H1 (cell line): ENCODE measurements around the gene CCL17. TPM values are rescaled to one million over a fixed set of nuclear protein-coding genes. Genes with fewer than 3 reads are reported as not detected.

Experiments
- CTCF ChIA-PET: fragments of 300-600 bp; sonication (Branson Sonifier 250); formaldehyde crosslinking; loops from one replicate; lab custom pipeline; 2021; ENCODE audit not compliant: partially characterized antibody; lab: Charles Lee
- POLR2A ChIA-PET: fragments of 300-600 bp; sonication (Branson Sonifier 250); formaldehyde crosslinking; loops from one replicate; lab custom pipeline; 2021; ENCODE audit warnings: inconsistent platforms; ENCODE audit not compliant: partially characterized antibody; lab: Charles Lee
- DNase-seq, 2 experiments: peaks; one replicate each; pipeline versions ENCODE4 v3.0.0 to v3.0.0-alpha.2; 2010 to 2022; ENCODE audit warnings: low spot score in 2 of 2, low read depth in 1 of 2, mixed read lengths in 1 of 2
- FAIRE-seq: peaks from 2 replicates; lab custom pipeline; 2011; peaks lifted over from hg19 to GRCh38; lab: Jason Lieb, UNC
- H2AFZ ChIP-seq: 2 replicates; pipeline ENCODE4 v1.8.1; 2012; ENCODE audit warnings: low read length, inconsistent platforms
- H2AK5ac ChIP-seq: 2 replicates; pipeline ENCODE4 v1.6.1; 2013; ENCODE audit warnings: low read depth, low read length
- H2BK120ac ChIP-seq: replicated peaks from 2 replicates; pipeline ENCODE3; 2013; ENCODE audit warnings: low read depth, low read length, inconsistent platforms
- H2BK12ac ChIP-seq: 2 replicates; pipeline ENCODE4 v1.6.1; 2013; ENCODE audit warnings: low read depth, low read length
- H2BK15ac ChIP-seq: 2 replicates; pipeline ENCODE4 v1.6.1; 2013; ENCODE audit warnings: low read length
- H2BK20ac ChIP-seq: 2 replicates; pipeline ENCODE4 v1.6.1; 2013; ENCODE audit warnings: low read length
- H2BK5ac ChIP-seq: 2 replicates; pipeline ENCODE4 v1.6.1; 2013; ENCODE audit warnings: low read depth, low read length
- H3K14ac ChIP-seq: 2 replicates; pipeline ENCODE4 v1.6.1; 2013; ENCODE audit warnings: inconsistent platforms; ENCODE audit not compliant: insufficient read length
- H3K18ac ChIP-seq: 2 replicates; pipeline ENCODE4 v1.6.1; 2013; ENCODE audit warnings: low read length; ENCODE audit errors: extremely low read depth
- H3K23ac ChIP-seq: 2 replicates; pipeline ENCODE4 v1.6.1; 2013; ENCODE audit warnings: inconsistent platforms; ENCODE audit not compliant: insufficient read length
- H3K23me2 ChIP-seq: 2 replicates; pipeline ENCODE4 v1.6.1; 2013; ENCODE audit warnings: low read depth, low read length
- H3K27ac ChIP-seq: 2 replicates; pipeline ENCODE4 v1.6.1; 2011; ENCODE audit warnings: low read depth, low read length, inconsistent platforms
- H3K27me3 ChIP-seq, 4 experiments: replicated peaks in 1 of 4; 1 replicate in 1 of 4; 2 replicates in 3 of 4; pipeline versions ENCODE4 v1.6.1 to v1.8.1; 2011 to 2013; ENCODE audit warnings: low read length in 3 of 4, mild to moderate bottlenecking in 3 of 4, inconsistent platforms in 2 of 4, mixed read lengths in 2 of 4, moderate library complexity in 1 of 4; ENCODE audit not compliant: control insufficient read depth in 3 of 4, insufficient read depth in 3 of 4; ENCODE audit errors: extremely low read depth in 1 of 4
- H3K36me3 ChIP-seq, 4 experiments: 2 replicates each; pipeline versions ENCODE4 v1.6.1 to v1.8.1; 2011 to 2013; ENCODE audit warnings: mild to moderate bottlenecking in 4 of 4, low read length in 3 of 4, moderate library complexity in 2 of 4, control low read depth in 1 of 4, inconsistent platforms in 1 of 4; ENCODE audit not compliant: insufficient read depth in 4 of 4, control insufficient read depth in 2 of 4
- H3K4ac ChIP-seq: replicated peaks from 2 replicates; pipeline ENCODE3; 2013; ENCODE audit warnings: low read length, low read depth, mixed read lengths, inconsistent platforms; ENCODE audit not compliant: insufficient read length
- H3K4me1 ChIP-seq, 4 experiments: replicated peaks in 1 of 4; 1 replicate in 1 of 4; 2 replicates in 3 of 4; pipeline versions ENCODE4 v1.6.1 to v1.8.1; 2011 to 2013; ENCODE audit warnings: low read length in 3 of 4, inconsistent platforms in 2 of 4, mixed read lengths in 1 of 4; ENCODE audit not compliant: insufficient read depth in 4 of 4, control insufficient read depth in 3 of 4
- H3K4me2 ChIP-seq, 2 experiments: 2 replicates each; pipeline versions ENCODE4 v1.6.1 to v1.8.1; 2011 to 2013; ENCODE audit warnings: low read depth in 2 of 2, low read length in 2 of 2, control low read depth in 1 of 2, inconsistent platforms in 1 of 2, mild to moderate bottlenecking in 1 of 2; ENCODE audit not compliant: insufficient read depth in 1 of 2
- H3K4me3 ChIP-seq, 4 experiments: fragments of 200-600, 300-600 bp in 1 of 4; sonication (generic), shearing (Covaris generic), sonication (Bioruptor Twin) in 1 of 4; 2 replicates each; pipeline versions ENCODE4 v1.5.1 to v1.8.1; 2011 to 2016; ENCODE audit warnings: low read length in 4 of 4, low read depth in 3 of 4, control low read depth in 2 of 4, inconsistent platforms in 2 of 4, mild to moderate bottlenecking in 2 of 4, mixed read lengths in 1 of 4, moderate library complexity in 1 of 4; ENCODE audit not compliant: insufficient read depth in 2 of 4; ENCODE audit errors: extremely low read depth in 1 of 4
- H3K56ac ChIP-seq: replicated peaks from 2 replicates; pipeline ENCODE3; 2013; ENCODE audit warnings: low read depth, mild to moderate bottlenecking, mixed read lengths, low read length, inconsistent platforms; ENCODE audit not compliant: insufficient read length
- H3K79me1 ChIP-seq: 2 replicates; pipeline ENCODE4 v1.6.1; 2013; ENCODE audit warnings: low read depth, low read length, control low read depth
- H3K79me2 ChIP-seq, 2 experiments: 2 replicates each; pipeline versions ENCODE4 v1.6.1 to v1.8.1; 2012 to 2013; ENCODE audit warnings: low read length in 2 of 2, mild to moderate bottlenecking in 2 of 2, inconsistent platforms in 1 of 2; ENCODE audit not compliant: insufficient read depth in 2 of 2, control insufficient read depth in 1 of 2
- H3K9ac ChIP-seq, 4 experiments: replicated peaks in 1 of 4; 1 replicate in 1 of 4; 2 replicates in 3 of 4; pipeline versions ENCODE4 v1.6.1 to v1.8.1; 2011 to 2013; ENCODE audit warnings: low read depth in 3 of 4, low read length in 3 of 4, control low read depth in 2 of 4, mild to moderate bottlenecking in 2 of 4, moderate library complexity in 2 of 4, inconsistent platforms in 1 of 4; ENCODE audit errors: extremely low read depth in 1 of 4
- H3K9me3 ChIP-seq, 2 experiments: 2 replicates each; pipeline versions ENCODE4 v1.6.1 to v1.8.1; 2012 to 2013; ENCODE audit warnings: mild to moderate bottlenecking in 2 of 2, moderate library complexity in 2 of 2, control low read depth in 1 of 2, inconsistent platforms in 1 of 2, low read depth in 1 of 2, low read length in 1 of 2, mixed read lengths in 1 of 2; ENCODE audit not compliant: insufficient read depth in 2 of 2
- H4K20me1 ChIP-seq, 2 experiments: replicated peaks in 1 of 2; 2 replicates each; pipeline versions ENCODE3 to v1.8.1; 2011 to 2013; ENCODE audit warnings: inconsistent platforms in 2 of 2, low read length in 2 of 2, mild to moderate bottlenecking in 1 of 2; ENCODE audit not compliant: insufficient read depth in 2 of 2, control insufficient read depth in 1 of 2
- H4K5ac ChIP-seq: 2 replicates; pipeline ENCODE4 v1.6.1; 2013; ENCODE audit warnings: low read length, low read depth, mixed read lengths, inconsistent platforms; ENCODE audit not compliant: insufficient read length
- H4K8ac ChIP-seq: 2 replicates; pipeline ENCODE4 v1.8.0; 2013; ENCODE audit warnings: mild to moderate bottlenecking, moderate library complexity, low read length, inconsistent platforms; ENCODE audit not compliant: insufficient read depth; ENCODE audit errors: extremely low read depth
- H4K91ac ChIP-seq: replicated peaks from 2 replicates; pipeline ENCODE3; 2013; ENCODE audit warnings: low read length, mixed read lengths, inconsistent platforms; ENCODE audit not compliant: insufficient read length
- ATF2 ChIP-seq: IDR thresholded peaks from 2 replicates; pipeline ENCODE4 v1.6.1; 2012; ENCODE audit warnings: low read length, inconsistent platforms
- CHD2 ChIP-seq: IDR thresholded peaks from 2 replicates; pipeline ENCODE4 v1.6.1; 2012; ENCODE audit warnings: low read length, improper control_type of control experiment
- WGBS, 2 experiments: shearing (Covaris generic) in 1 of 2; methylation state at CpG; one replicate each; pipeline versions ENCODE4 v1.1.6 to v1.1.7; 2013 to 2015; ENCODE audit warnings: low lambda C conversion rate in 2 of 2, mixed read lengths in 2 of 2, inconsistent platforms in 1 of 2, low coverage in 1 of 2, missing lambda C conversion rate in 1 of 2; ENCODE audit not compliant: insufficient replicate concordance in 2 of 2, insufficient coverage in 1 of 2, insufficient read length in 1 of 2; ENCODE audit errors: extremely low coverage in 1 of 2, missing lambda C conversion rate in 1 of 2; 5-methylcytosine and 5-hydroxymethylcytosine counted together
- polyA plus RNA-seq, 7 experiments: library from polyadenylated mRNA; depleted of rRNA in 3 of 7; stranded (reverse) in 5 of 7; unstranded in 2 of 7; fragments of >200 nt in 5 of 7; fragments of 200-250 nt in 2 of 7; gene quantifications; 1 replicate in 5 of 7; 2 replicates in 1 of 7; 4 replicates in 1 of 7; pipeline versions ENCODE4 v1.2.1 to v1.2.3, GENCODE V29; 2011 to 2013; ENCODE audit warnings: missing spikeins in 2 of 7, mixed read lengths in 2 of 7
- total RNA-seq: library from RNA; stranded (reverse); fragmentation: NEBNext Ultra II Directional; extraction: Animal tissue kit (Norgen Biotek cat#: 25700); gene quantifications from 2 replicates; pipeline ENCODE4 v1.2.1, GENCODE V29; 2021

Gene CCL17
- total and polyA plus RNA-seq, 2 of the 8 experiments (the other 6 are each of a cell fraction or from before 2014, with no cell fraction given) = not detected

GRCh38 chr16:57413301-57413730, 8.7 kb downstream of the CCL17 start:
- Histone ChIP-seq H3K36me3 (no peaks in the 10 kb centered on the region), H4K20me1 (no peaks in the 10 kb centered on the region), H3K79me1 (no peaks in the 10 kb centered on the region), H2BK15ac (no peak overlapping the region), H3K23ac (no peak overlapping the region), H3K4me2 (no peak overlapping the region), H2AK5ac (no peak overlapping the region), H4K91ac (no peak overlapping the region), H3K4ac (no peak overlapping the region), H2BK12ac (no peak overlapping the region), H3K18ac (no peak overlapping the region), H2BK20ac (no peak overlapping the region), H3K4me3 (no peak overlapping the region), H3K9ac (no peak overlapping the region), H4K8ac (no peak overlapping the region), H4K5ac (no peak overlapping the region), H3K4me1 (peaks cover 0 to 9% (median 6%) of the 10 kb centered on the region in 4 experiments; a peak in 5 of 7 replicates), H2BK120ac (no peak overlapping the region), H3K79me2 (no peaks in the 10 kb centered on the region), H3K27me3 (no peaks in the 10 kb centered on the region), H3K9me3 (no peaks in the 10 kb centered on the region), H2AFZ (no peak overlapping the region), H3K23me2 (0 out of 2 replicates have a peak, but pooled peaks cover 3% of the 10 kb centered on the region), H3K56ac (no peak overlapping the region), H2BK5ac (no peak overlapping the region), H3K14ac (no peak overlapping the region), H3K27ac (no peak overlapping the region)
- 85% methylated on average over 5 of the region's 5 CpGs; no CpG with 5 or more reads in 1 of the 2 experiments for WGBS, 2 experiments
- CTCF ChIA-PET = interaction anchor here (0.6 to 19.2 kb wide), 10 partner anchors 8 to 611 kb away, joined by 3 to 513 read pairs (median 3); partner anchors contain the start of gene CCL17
- POLR2A ChIA-PET = interaction anchor here (0.6 kb wide), 2 partner anchors 12 to 559 kb away, joined by 3 read pairs; no protein-coding TSS in a partner anchor
- FAIRE-seq = no peak
- DNase-seq = no peak
- TF ChIP-seq CHD2 (no peak), ATF2 (no peak)
